ENCODE measurements around the gene RSPO3. TPM values are rescaled to one million over a fixed set of nuclear protein-coding genes. Genes with fewer than 3 reads are reported as not detected.

Gene RSPO3
- total RNA-seq, 1 experiment from 2014 or later = 7.7 TPM

- in situ Hi-C loops (cut with HindIII; ENCODE audit: low pct_unique_long_range_greater_than_20kb, low sequenced_read_pairs) = no loop called here
Observed at GRCh38 chr6:127131772-127132376, 13.4 kb downstream of the RSPO3 start.

GRCh38 chr6:127134136-127134535 lies 15.7 kb downstream of the RSPO3 start:
- in situ Hi-C loops (cut with HindIII; ENCODE audit: low pct_unique_long_range_greater_than_20kb, low sequenced_read_pairs) = no loop called here
- no peak for DNase-seq (ENCODE audit: low read depth)

More at GRCh38 chr6:127131772-127132376, 13.4 kb downstream of the RSPO3 start:
- DNase-seq (ENCODE audit: low read depth) = no peak

- in situ Hi-C loops (cut with HindIII; ENCODE audit: low pct_unique_long_range_greater_than_20kb, low sequenced_read_pairs) = no loop called here
- no peak for DNase-seq (ENCODE audit: low read depth)
Observed at GRCh38 chr6:127136786-127137185, 18.3 kb downstream of the RSPO3 start.

GRCh38 chr6:127146932-127147331 lies 28.5 kb downstream of the RSPO3 start:
- peak; percentile 74 for DNase-seq (ENCODE audit: low read depth)
- in situ Hi-C loops (cut with HindIII; ENCODE audit: low pct_unique_long_range_greater_than_20kb, low sequenced_read_pairs) = no loop called here

- no peak for DNase-seq (ENCODE audit: low read depth)
- in situ Hi-C loops (cut with HindIII; ENCODE audit: low pct_unique_long_range_greater_than_20kb, low sequenced_read_pairs) = no loop called here
Observed at GRCh38 chr6:127147534-127147933, 29.1 kb downstream of the RSPO3 start.

DNA sequence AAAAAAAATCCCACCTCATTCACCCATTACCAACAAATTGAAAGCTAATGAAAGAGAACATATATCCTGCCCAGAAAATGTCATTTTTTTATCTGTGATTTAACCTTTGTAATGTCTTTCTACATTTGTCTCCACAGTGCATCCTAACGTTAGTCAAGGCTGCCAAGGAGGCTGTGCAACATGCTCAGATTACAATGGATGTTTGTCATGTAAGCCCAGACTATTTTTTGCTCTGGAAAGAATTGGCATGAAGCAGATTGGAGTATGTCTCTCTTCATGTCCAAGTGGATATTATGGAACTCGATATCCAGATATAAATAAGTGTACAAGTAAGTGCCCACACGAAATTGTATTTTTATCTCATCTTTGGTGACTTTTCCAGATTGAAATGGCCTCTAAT lies 30.0 kb downstream of the RSPO3 start:
- in situ Hi-C loops (cut with HindIII; ENCODE audit: low pct_unique_long_range_greater_than_20kb, low sequenced_read_pairs) = no loop called here
- no peak for DNase-seq (ENCODE audit: low read depth)

GRCh38 chr6:127154509-127154908 lies 36.0 kb downstream of the RSPO3 start:
- no peak for DNase-seq (ENCODE audit: low read depth)

DNA sequence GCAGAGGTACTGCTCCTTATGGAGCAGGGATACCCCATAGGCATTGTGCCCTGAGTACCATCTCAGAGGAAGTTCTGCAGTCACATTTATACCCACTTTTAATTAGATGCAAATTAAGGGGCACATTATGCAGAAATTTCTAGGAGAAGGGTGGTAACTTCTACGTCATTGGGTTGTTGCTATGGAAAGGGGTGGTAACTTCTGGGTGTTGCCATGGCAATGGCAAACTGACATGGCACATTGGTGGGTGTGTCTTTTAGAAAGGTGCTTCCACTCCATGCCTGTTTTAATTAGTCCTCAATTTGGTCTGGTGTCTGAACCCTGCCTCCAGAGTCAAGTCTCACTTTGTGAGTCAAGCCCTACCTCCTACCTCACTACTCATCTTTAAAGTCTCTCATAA lies 42.0 kb downstream of the RSPO3 start:
- no peak for DNase-seq (ENCODE audit: low read depth)
- in situ Hi-C loops (cut with HindIII; ENCODE audit: low pct_unique_long_range_greater_than_20kb, low sequenced_read_pairs) = no loop called here

More at GRCh38 chr6:127154509-127154908, 36.0 kb downstream of the RSPO3 start:
- in situ Hi-C loops (cut with HindIII; ENCODE audit: low pct_unique_long_range_greater_than_20kb, low sequenced_read_pairs) = no loop called here

DNA sequence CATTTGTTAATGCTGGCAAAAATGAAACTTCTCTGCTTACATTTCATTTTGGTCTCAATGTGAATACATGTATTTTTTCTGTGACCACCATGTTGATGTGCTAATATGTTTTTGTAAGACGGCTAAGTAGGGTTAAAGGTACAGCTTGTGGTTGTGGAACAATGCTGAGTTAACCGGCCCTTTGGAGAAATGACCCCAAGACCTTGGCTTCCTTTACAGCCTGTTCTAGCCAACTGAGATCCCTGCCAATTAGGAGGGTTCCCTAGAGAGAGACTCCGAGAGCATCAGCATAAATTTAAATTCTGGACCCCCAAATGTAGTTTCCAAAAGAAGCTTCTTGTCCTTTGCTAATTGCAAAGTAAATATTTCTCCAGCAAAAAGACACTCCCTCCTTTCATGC lies 44.4 kb downstream of the RSPO3 start:
- in situ Hi-C loops (cut with HindIII; ENCODE audit: low pct_unique_long_range_greater_than_20kb, low sequenced_read_pairs) = no loop called here
- DNase-seq (ENCODE audit: low read depth) = no peak

DNA sequence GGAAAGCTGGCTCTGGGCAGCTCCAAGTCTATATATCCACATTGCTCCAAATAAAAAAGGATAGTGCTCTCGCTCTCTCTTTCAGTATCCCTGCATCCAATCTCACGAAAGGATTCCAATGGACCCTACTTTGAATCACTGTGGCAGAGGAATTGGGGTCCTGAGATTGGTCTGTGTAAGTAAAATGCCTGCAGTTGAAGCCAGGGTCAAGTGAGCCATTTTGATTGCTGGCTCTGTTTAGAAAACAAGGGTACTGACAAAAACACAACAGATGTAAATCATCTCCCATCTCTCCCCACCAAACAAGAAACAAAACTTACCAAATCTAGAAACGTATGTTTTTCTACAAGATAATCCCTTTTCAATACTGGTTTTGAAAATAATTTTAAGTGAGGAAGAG lies 45.6 kb downstream of the RSPO3 start:
- no peak for DNase-seq (ENCODE audit: low read depth)
- in situ Hi-C loops (cut with HindIII; ENCODE audit: low pct_unique_long_range_greater_than_20kb, low sequenced_read_pairs) = no loop called here

DNA sequence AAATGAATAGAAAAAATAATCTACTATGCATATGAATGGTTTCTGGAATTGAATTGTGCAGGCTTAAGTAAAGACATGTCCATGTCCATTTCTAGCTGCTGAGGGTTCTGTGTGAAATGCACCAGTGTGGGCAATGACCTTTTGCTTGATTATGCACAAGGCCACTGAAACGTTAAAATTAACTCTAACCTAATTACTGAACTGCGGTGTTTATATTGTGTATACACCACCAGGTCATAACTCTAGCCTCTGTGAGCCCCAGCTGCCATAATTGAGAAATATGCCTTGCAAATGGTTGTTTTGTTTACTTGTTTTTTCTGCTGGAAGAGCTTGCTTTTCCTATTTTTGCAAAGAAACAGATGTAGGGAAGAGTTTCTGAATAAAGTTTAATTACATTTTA lies 46.1 kb downstream of the RSPO3 start:
- in situ Hi-C loops (cut with HindIII; ENCODE audit: low pct_unique_long_range_greater_than_20kb, low sequenced_read_pairs) = no loop called here

DNA sequence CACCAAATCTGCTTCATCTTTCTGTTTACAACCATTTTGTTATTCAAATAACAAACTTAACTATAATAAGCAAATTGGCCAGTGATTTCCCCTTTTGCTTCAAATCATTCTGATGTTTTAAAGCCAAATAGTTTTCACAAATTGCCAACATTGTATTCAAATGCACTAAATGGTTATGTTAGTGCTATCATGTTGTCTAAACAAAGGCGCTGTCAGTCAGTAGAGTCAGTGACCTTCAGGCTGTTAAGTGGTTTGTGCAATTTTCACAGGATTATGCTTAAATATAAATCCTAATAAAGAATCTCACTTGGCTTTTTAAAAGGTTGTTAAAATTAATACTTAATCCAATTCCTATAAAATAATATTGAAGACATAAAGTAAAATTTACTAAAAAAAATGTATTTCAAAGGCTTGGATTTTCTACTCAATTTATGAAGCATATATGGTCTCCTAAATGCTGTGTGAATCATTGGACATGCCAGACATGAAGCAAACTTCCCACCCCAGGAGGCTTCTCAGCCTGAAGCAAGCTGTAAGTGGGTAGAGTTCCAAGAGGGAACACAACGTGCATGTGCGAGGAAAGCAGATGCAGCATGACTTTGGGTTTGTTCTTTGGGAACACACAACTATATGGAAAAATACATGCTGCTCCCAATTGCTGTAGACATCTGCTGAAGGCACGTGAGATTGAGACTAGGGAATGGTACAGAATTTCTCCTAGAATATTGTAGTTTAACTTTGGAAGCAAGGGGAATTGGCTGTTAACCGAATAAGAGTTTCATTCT lies 54.9 kb downstream of the RSPO3 start:
- in situ Hi-C loops (cut with HindIII; ENCODE audit: low pct_unique_long_range_greater_than_20kb, low sequenced_read_pairs) = no loop called here
- no peak for DNase-seq (ENCODE audit: low read depth)

More for the DNA sequence above, 46.1 kb downstream of the RSPO3 start:
- no peak for DNase-seq (ENCODE audit: low read depth)

GRCh38 chr6:127176146-127176545 lies 57.7 kb downstream of the RSPO3 start:
- in situ Hi-C loops (cut with HindIII; ENCODE audit: low pct_unique_long_range_greater_than_20kb, low sequenced_read_pairs) = no loop called here
- DNase-seq (ENCODE audit: low read depth) = peak; percentile 16

- peak; percentile 6 for DNase-seq (ENCODE audit: low read depth)
- in situ Hi-C loops (cut with HindIII; ENCODE audit: low pct_unique_long_range_greater_than_20kb, low sequenced_read_pairs) = no loop called here
Observed at GRCh38 chr6:127177030-127177922, 58.8 kb downstream of the RSPO3 start.

DNA sequence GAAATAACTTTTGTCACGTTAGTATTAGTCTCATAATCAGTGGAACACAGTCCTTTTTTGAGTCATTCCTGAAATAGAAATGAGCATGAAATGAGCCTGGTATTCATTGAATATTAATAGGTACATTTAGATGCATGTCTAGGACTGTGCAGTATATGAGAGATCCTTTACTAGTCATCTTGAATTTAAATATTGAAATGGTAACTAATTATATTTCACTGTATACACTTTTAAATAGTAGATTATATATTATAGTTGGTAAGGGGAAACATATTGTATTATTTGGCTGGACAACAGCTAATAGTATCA lies 59.4 kb downstream of the RSPO3 start:
- no peak for DNase-seq (ENCODE audit: low read depth)
- in situ Hi-C loops (cut with HindIII; ENCODE audit: low pct_unique_long_range_greater_than_20kb, low sequenced_read_pairs) = no loop called here

DNA sequence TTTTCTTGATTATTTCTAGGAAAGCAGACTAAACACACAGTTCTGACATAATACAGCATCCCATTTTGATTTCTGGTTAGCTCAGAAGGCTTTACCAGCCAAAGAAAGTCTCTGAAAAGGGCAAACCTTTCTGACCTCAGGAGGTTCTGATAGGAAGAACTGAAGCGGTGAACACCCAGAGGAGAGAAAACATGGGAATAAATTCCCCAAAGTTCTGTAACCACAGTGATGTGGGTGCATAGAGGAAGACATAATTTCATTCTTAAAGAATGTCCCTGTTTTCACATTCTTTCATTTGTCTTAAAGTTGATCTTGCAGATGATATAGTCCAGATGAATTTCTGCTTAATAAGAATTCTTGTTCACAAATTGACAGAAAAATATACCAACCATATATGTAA lies 60.3 kb downstream of the RSPO3 start:
- in situ Hi-C loops (cut with HindIII; ENCODE audit: low pct_unique_long_range_greater_than_20kb, low sequenced_read_pairs) = no loop called here
- no peak for DNase-seq (ENCODE audit: low read depth)

DNA sequence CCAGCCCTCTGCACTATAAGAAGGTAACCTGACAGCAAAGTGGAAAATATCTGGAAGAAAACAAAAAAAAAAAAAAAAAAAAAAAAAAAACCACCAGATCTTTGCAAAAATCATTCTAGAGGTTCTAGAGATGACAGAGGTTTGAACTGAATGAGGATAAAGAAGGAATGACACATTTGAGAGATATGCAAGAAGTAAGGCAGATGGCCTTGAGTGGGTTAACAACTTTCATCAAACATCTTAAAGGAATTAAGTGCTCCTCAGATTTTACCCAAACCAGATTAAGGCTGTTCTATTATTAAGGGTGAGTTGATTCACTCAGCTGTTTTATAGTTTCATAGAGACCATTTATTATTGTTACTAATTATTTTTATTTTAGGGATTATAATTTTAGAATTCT lies 62.0 kb downstream of the RSPO3 start:
- in situ Hi-C loops (cut with HindIII; ENCODE audit: low pct_unique_long_range_greater_than_20kb, low sequenced_read_pairs) = no loop called here
- DNase-seq (ENCODE audit: low read depth) = no peak

DNA sequence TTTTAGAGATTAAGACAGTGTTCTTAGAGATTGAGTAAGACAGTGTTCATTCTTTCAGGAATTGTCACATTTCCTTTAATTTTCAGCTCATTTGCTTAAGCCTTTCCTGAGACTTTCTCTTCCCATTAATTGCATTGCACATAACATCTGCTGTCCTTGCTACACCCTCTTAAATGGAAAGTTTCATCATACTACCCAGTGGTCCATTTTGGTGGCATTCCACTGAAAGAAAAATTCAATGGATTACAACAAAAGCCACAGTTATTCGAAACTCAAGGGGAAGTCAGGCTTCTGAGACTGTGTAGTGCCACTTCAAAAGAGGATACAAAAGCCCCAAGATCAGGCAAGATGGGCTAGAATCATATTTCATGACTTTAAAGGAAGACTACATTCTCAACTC lies 64.0 kb downstream of the RSPO3 start:
- no peak for DNase-seq (ENCODE audit: low read depth)
- in situ Hi-C loops (cut with HindIII; ENCODE audit: low pct_unique_long_range_greater_than_20kb, low sequenced_read_pairs) = no loop called here

- in situ Hi-C loops (cut with HindIII; ENCODE audit: low pct_unique_long_range_greater_than_20kb, low sequenced_read_pairs) = no loop called here
- DNase-seq (ENCODE audit: low read depth) = no peak
Observed at GRCh38 chr6:127185437-127185995, 67.0 kb downstream of the RSPO3 start.

Data from Caki2 (cell line).